Measurements from ENCODE around the gene NCR3LG1. TPM values are rescaled to one million over a fixed set of nuclear protein-coding genes. Genes with fewer than 3 reads are reported as not detected.

Gene NCR3LG1
- total and polyA plus RNA-seq, 2 of the 8 experiments (the other 6 are each of a cell fraction or from before 2014, with no cell fraction given), result 0.68 to 1.9 TPM

- no peak overlapping the region for H2BK120ac ChIP-seq (replicated peaks; ENCODE audit: low read depth, low read length)
- H2BK12ac ChIP-seq (ENCODE audit: low read depth, low read length), result no peak overlapping the region
- FAIRE-seq, result no peak
- no peaks in the 10 kb centered on the region; the same call in 1 of the 2 replicates for H3K79me1 ChIP-seq (ENCODE audit: low read depth, low read length)
- no peaks in the 10 kb centered on the region for H3K27me3 ChIP-seq (replicated peaks in 1 of 4; ENCODE audit: control insufficient read depth in 3 of 4, extremely low read depth in 1 of 4, insufficient read depth in 3 of 4, low read length in 3 of 4)
- ChIA-PET CTCF (ENCODE audit: partially characterized antibody) (interaction anchor here (0.9 to 38.8 kb wide), 8 partner anchors 14 to 152 kb away, joined by 3 to 1414 read pairs (median 32); partner anchors contain the start of gene ABCC8), POLR2A (ENCODE audit: partially characterized antibody) (interaction anchor here (0.6 kb wide), 1 partner anchor 28 kb away, joined by 3 read pairs; no protein-coding TSS in a partner anchor)
- no peak overlapping the region for H3K4ac ChIP-seq (replicated peaks; ENCODE audit: insufficient read length, low read depth, low read length)
- no peak overlapping the region for H3K4me3 ChIP-seq (ENCODE audit: extremely low read depth in 1 of 4, insufficient read depth in 2 of 4, low read depth in 3 of 4, low read length in 4 of 4)
- no peak for DNase-seq (ENCODE audit: low read depth in 1 of 2, low spot score in 2 of 2)
- no peak overlapping the region for H3K27ac ChIP-seq (ENCODE audit: low read depth, low read length)
- no peak overlapping the region for H3K56ac ChIP-seq (replicated peaks; ENCODE audit: insufficient read length, low read depth, low read length)
- H3K9me3 ChIP-seq (ENCODE audit: insufficient read depth in 2 of 2, low read depth in 1 of 2, low read length in 1 of 2), result peaks cover 7 to 9% of the 10 kb centered on the region in 2 experiments; a peak in 2 of 4 replicates
- no peak overlapping the region for H4K8ac ChIP-seq (ENCODE audit: extremely low read depth, insufficient read depth, low read length)
- no peaks in the 10 kb centered on the region for H3K23me2 ChIP-seq (ENCODE audit: low read depth, low read length)
- 82% methylated on average over 4 of the region's 4 CpGs; no CpG with 5 or more reads in 1 of the 2 experiments for WGBS, 2 experiments (ENCODE audit: extremely low coverage in 1 of 2, insufficient coverage in 1 of 2, insufficient read length in 1 of 2, insufficient replicate concordance in 2 of 2, low coverage in 1 of 2, low lambda C conversion rate in 2 of 2, missing lambda C conversion rate in 1 of 2)
- H3K4me2 ChIP-seq (ENCODE audit: insufficient read depth in 1 of 2, low read depth in 2 of 2, low read length in 2 of 2), result no peak overlapping the region
- 0 out of 7 replicates have a peak, but pooled peaks cover 0 to 4% (median 0%) of the 10 kb centered on the region in 4 experiments for H3K4me1 ChIP-seq (replicated peaks in 1 of 4; ENCODE audit: control insufficient read depth in 3 of 4, insufficient read depth in 4 of 4, low read length in 3 of 4)
- no peak overlapping the region for H3K23ac ChIP-seq (ENCODE audit: insufficient read length)
- H3K14ac ChIP-seq (ENCODE audit: insufficient read length), result no peak overlapping the region
- H2AFZ ChIP-seq (ENCODE audit: low read length), result no peak overlapping the region
- no peaks in the 10 kb centered on the region for H3K79me2 ChIP-seq (ENCODE audit: control insufficient read depth in 1 of 2, insufficient read depth in 2 of 2, low read length in 2 of 2)
- no peak overlapping the region for H3K9ac ChIP-seq (replicated peaks in 1 of 4; ENCODE audit: extremely low read depth in 1 of 4, low read depth in 3 of 4, low read length in 3 of 4)
- no peak overlapping the region for H2AK5ac ChIP-seq (ENCODE audit: low read depth, low read length)
- H3K18ac ChIP-seq (ENCODE audit: extremely low read depth, low read length), result no peak overlapping the region
- no peak overlapping the region for H2BK15ac ChIP-seq (ENCODE audit: low read length)
- H4K20me1 ChIP-seq (replicated peaks in 1 of 2; ENCODE audit: control insufficient read depth in 1 of 2, insufficient read depth in 2 of 2, low read length in 2 of 2), result peaks cover 0 to 3% of the 10 kb centered on the region in 2 experiments
- no peak overlapping the region for H2BK20ac ChIP-seq (ENCODE audit: low read length)
- no peaks in the 10 kb centered on the region for H3K36me3 ChIP-seq (ENCODE audit: control insufficient read depth in 2 of 4, insufficient read depth in 4 of 4, low read length in 3 of 4)
- no peak overlapping the region for H2BK5ac ChIP-seq (ENCODE audit: low read depth, low read length)
- no peak overlapping the region for H4K91ac ChIP-seq (replicated peaks; ENCODE audit: insufficient read length, low read length)
- no peak overlapping the region for H4K5ac ChIP-seq (ENCODE audit: insufficient read length, low read depth, low read length)
- TF ChIP-seq POLR2A (IDR thresholded peaks at IDR 0.05; ENCODE audit: control extremely low read depth in 1 of 2, low read depth in 2 of 2, low read length in 2 of 2) (no peak), TBP (IDR thresholded peaks at IDR 0.05; ENCODE audit: low read depth, low read length) (no peak), CREB1 (IDR thresholded peaks at IDR 0.05) (no peak), HDAC2 (IDR thresholded peaks at IDR 0.05; ENCODE audit: borderline replicate concordance in 1 of 2, low read depth in 2 of 2, low read length in 2 of 2) (no peak), TCF12 (IDR thresholded peaks at IDR 0.05; ENCODE audit: low read depth, low read length) (no peak), SP4 (IDR thresholded peaks at IDR 0.05; ENCODE audit: low read length) (no peak), YY1 (IDR thresholded peaks at IDR 0.05; ENCODE audit: low read depth, low read length) (no peak), TEAD4 (IDR thresholded peaks at IDR 0.05; ENCODE audit: low read depth, low read length) (no peak), ATF2 (IDR thresholded peaks at IDR 0.05; ENCODE audit: low read length) (no peak), TAF1 (IDR thresholded peaks at IDR 0.05; ENCODE audit: low read depth, low read length) (no peak)
- TF ChIP-seq, protein P1, sequence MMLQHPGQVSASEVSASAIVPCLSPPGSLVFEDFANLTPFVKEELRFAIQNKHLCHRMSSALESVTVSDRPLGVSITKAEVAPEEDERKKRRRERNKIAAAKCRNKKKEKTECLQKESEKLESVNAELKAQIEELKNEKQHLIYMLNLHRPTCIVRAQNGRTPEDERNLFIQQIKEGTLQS (IDR thresholded peaks at IDR 0.05; ENCODE audit: insufficient read depth, low read depth, low read length), result no peak
- TF ChIP-seq, protein P2, sequence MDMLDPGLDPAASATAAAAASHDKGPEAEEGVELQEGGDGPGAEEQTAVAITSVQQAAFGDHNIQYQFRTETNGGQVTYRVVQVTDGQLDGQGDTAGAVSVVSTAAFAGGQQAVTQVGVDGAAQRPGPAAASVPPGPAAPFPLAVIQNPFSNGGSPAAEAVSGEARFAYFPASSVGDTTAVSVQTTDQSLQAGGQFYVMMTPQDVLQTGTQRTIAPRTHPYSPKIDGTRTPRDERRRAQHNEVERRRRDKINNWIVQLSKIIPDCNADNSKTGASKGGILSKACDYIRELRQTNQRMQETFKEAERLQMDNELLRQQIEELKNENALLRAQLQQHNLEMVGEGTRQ (IDR thresholded peaks at IDR 0.05; ENCODE audit: low read length), result no peak
Measured at GRCh38 chr11:17381156-17381555, 29.6 kb downstream of the NCR3LG1 start.

Measured in H1 (cell line).